RPMI7951 (cell line): ENCODE measurements around the gene ZSWIM6. TPM values are rescaled to one million over a fixed set of nuclear protein-coding genes. Genes with fewer than 3 reads are reported as not detected.

Experiments
- DNase-seq: peaks from one replicate; pipeline ENCODE4 v3.0.0-alpha.2; 2012; ENCODE audit warnings: low read depth
- total RNA-seq: library from RNA; depleted of rRNA; stranded (reverse); fragments of >200 nt; shearing (Covaris generic); gene quantifications from 2 replicates; pipeline ENCODE4 v1.2.3, GENCODE V29; 2014

ZSWIM6 gene
- total RNA-seq, 1 experiment from 2014 or later, result 5.0 TPM

GRCh38 chr5:61332851-61333320 is 828 bp downstream of the ZSWIM6 start:
- peak; percentile 60 for DNase-seq

GRCh38 chr5:61333321-61333953 is 1.4 kb downstream of the ZSWIM6 start:
- DNase-seq, result peak; percentile 46

GRCh38 chr5:61333954-61334867 is 2.2 kb downstream of the ZSWIM6 start:
- no peak for DNase-seq

GRCh38 chr5:61334868-61335615 is 3.0 kb downstream of the ZSWIM6 start:
- no peak for DNase-seq

GRCh38 chr5:61339764-61340163 is 7.7 kb downstream of the ZSWIM6 start:
- no peak for DNase-seq

- DNase-seq, result no peak
Measured at GRCh38 chr5:61340775-61341361, 8.8 kb downstream of the ZSWIM6 start.

- DNase-seq, result peak; percentile 86
Measured at GRCh38 chr5:61342071-61342501, 10.0 kb downstream of the ZSWIM6 start.

- DNase-seq, result peak; percentile 14
Measured at GRCh38 chr5:61344187-61344944, 12.3 kb downstream of the ZSWIM6 start.

- DNase-seq, result no peak
Measured at GRCh38 chr5:61346511-61346910, 14.5 kb downstream of the ZSWIM6 start.

- peak; percentile 22 for DNase-seq
Measured at GRCh38 chr5:61347080-61347479, 15.0 kb downstream of the ZSWIM6 start.

- no peak for DNase-seq
Measured at GRCh38 chr5:61348447-61348846, 16.4 kb downstream of the ZSWIM6 start.

GRCh38 chr5:61349935-61350334 is 17.9 kb downstream of the ZSWIM6 start:
- DNase-seq, result no peak

GRCh38 chr5:61350535-61350934 is 18.5 kb downstream of the ZSWIM6 start:
- no peak for DNase-seq

- no peak for DNase-seq
Measured at GRCh38 chr5:61351733-61352132, 19.7 kb downstream of the ZSWIM6 start.

- DNase-seq, result no peak
Measured at GRCh38 chr5:61352180-61352579, 20.1 kb downstream of the ZSWIM6 start.

GRCh38 chr5:61352612-61353156 is 20.6 kb downstream of the ZSWIM6 start:
- DNase-seq, result no peak

- DNase-seq, result no peak
Measured at GRCh38 chr5:61353293-61353692, 21.2 kb downstream of the ZSWIM6 start.

GRCh38 chr5:61354199-61354598 is 22.1 kb downstream of the ZSWIM6 start:
- no peak for DNase-seq

- DNase-seq, result peak; percentile 18
Measured at GRCh38 chr5:61357745-61358144, 25.7 kb downstream of the ZSWIM6 start.

- peak; percentile 2 for DNase-seq
Measured at GRCh38 chr5:61362796-61363368, 30.8 kb downstream of the ZSWIM6 start.
